NCI-H524 (cell line): ENCODE results near the gene PKD1.

Source experiments
- DNase-seq, 2 experiments: peaks; one replicate each; lab custom pipeline; 2025; lab: John Stamatoyannopoulos, UW

The PKD1 gene

DNA sequence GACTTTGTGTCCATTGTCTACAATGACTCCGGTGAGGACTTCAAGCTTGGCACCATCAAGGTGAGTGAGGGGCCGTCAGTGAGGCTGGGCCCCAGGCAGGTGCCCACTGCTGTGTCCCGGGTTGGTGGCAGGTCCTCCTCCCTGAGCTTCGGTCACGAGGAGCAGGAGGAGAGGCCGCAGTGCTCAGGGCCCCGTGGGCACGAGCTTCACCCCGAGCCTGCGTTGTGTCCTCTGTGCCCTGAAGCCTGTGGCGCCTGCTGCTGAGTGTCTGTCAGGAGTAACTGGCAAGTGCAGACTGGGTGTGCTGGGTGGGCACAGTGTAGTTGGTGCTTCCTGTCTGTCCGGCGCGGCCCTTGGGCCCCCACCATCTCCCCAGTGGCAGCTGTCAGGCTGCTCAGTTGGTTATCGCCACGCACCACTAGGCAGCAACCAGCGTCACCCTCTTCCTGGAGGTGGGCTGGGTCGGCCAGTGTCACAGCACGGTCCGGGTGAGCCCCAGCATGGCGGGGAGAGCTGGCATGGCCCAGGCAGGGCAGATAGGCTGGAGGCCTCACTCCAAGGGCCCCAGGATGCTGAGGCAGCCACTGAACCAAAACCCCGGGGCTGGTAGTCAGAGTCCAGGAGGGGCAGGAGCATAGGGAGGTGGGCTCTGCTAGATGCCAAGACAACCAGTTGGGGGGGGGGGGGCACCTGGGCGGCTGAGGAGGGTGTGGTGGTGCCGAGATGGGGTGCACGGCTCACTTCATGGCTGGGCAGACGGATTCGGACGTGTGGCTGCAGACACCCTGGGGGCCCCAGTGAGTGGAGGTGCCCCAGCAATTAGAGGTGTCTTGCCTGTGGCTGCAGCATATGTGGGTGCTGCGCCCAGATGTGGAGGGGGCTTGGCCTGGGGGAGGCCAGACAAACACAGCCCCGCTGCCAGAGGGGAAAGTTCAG lies 48.6 kb downstream of the PKD1 start:
- DNase-seq: no peak

DNA sequence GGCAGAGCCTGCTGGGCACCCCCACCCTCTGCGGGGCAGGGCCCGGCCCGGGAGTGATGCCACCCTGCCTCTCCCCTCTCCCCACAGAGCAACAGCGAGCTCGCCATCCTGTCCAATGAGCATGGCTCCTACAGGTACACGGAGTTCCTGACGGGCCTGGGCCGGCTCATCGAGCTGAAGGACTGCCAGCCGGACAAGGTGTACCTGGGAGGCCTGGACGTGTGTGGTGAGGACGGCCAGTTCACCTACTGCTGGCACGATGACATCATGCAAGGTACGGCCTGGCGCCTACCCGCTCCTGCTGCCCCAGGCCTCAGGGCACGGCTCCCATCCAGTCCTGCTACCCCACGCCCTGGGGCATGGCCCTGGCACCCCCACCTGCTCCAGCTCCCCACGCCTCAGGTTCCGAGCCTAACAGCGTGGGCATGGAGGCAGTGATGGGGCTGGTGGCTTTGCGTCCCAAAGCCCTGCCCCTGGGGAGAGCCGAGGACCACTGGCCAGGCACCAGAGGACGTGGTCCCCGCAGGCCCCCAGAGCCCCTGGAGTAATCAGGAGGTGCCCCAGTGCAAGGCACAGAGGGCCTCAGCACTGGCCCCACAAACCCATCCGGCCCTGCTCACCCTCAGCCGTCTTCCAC lies 49.5 kb downstream of the PKD1 start:
- no peak for DNase-seq

DNA sequence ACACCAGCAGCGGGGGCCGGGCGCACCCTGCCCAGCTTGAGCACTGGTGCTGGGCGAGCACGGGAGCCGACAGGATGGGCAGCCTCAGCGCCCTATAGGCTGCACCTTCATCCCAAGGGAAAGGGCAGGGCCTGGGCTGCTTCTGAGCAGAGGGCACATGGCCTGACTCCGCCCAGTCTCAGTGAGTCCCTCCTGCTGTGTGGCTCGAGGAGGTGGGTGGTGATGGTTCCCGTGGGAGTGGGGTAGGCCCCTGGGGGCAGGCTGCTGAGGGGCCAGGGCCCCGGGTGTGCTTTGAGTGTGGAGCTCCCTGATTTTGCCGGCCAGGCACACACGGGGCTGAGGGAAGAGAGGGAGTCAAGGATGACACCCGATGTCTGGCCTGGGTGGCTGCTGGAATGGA lies 50.0 kb downstream of the PKD1 start:
- no peak for DNase-seq

DNA sequence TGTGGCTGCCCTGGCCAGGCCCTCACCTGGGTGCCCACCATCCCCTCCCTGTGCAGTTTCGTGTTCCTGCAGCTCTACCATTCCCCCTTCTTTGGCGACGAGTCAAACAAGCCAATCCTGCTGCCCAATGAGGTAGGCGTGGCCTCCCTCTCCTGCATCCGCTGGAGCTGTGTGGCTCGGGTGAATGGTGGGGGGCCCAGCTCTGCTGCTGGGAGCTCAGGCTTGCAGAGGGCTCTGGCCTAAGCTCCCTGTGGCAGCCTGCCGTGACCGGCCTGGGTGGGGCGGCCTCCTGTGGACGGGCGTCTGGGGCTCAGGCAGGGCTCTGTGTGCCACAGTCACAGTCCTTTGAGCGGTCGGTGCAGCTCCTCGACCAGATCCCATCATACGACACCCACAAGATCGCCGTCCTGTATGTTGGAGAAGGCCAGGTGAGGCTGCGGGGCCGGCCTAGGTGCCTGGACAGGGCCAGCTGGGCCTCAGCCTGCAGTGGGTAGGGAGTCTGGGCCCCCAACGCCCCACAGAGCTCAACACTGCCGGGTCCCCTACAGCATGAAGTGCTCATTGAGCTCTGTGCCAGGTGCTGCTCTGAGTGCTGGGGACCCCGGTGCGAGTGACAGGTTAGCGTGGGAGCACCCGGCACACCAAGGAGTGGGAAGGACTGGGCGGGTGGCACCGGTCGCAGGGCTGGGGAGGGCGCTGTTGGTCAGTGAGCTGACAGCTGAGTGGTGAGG lies 50.6 kb downstream of the PKD1 start:
- DNase-seq: no peak

DNA sequence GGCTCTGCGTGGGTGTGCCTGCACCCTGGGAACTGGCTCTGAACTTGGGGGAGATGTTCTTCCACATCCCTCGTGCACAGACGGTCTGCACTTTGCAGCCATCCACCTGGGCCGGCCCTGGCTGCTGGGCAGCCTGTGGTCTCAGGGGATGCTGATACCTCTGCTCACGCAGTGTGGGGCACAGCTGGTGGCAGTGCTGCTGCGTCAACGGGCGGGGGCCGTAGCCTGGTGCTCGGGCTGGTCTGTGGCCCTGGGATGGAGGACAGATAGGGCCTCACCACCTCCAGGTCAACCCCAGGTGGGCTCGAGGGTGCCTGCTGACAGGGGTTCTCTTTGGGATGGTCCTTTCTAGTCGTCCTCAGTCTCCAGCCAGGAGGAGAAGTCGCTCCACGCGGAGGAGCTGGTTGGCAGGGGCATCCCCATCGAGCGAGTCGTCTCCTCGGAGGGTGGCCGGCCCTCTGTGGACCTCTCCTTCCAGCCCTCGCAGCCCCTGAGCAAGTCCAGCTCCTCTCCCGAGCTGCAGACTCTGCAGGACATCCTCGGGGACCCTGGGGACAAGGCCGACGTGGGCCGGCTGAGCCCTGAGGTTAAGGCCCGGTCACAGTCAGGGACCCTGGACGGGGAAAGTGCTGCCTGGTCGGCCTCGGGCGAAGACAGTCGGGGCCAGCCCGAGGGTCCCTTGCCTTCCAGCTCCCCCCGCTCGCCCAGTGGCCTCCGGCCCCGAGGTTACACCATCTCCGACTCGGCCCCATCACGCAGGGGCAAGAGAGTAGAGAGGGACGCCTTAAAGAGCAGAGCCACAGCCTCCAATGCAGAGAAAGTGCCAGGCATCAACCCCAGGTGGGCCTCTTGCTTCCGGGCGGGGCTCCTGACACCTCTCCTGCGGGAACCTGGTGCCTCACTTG lies 51.6 kb downstream of the PKD1 start:
- no peak for DNase-seq

DNA sequence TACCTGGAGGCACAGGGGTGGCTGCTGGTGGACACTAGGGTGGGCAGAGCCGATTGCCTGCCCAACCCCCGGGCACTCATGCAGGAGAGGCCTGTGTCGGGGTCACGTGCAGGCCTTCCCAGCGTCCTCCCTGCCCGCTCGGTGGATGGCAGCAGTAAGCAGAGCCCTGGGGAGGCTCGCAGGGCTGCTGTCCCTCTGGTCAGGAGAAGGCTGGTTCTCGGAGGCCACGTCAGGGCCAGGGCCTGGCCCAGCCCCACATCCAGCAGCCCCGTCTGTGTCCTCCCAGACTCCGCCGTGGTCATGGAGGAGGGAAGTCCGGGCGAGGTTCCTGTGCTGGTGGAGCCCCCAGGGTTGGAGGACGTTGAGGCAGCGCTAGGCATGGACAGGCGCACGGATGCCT lies 52.3 kb downstream of the PKD1 start:
- DNase-seq: no peak

DNA sequence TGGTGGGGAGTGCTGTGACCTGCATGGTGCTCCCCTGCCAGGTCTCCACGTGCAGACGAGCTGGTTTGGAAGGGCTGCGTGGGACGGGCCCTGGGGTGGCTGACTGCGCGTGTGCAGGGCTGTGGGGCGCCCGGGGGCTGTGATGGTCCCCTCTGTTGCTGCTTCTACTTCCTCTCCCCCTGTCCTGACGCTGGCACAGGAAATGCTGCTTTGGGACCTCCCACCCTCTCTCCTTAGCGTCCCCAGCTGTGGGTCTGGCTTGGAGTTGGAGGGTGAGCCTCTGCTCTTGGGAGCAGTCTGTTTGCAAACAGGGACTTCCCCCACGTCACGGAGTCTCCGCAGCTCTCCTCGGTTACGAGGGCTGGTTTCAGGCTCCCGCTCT lies 52.7 kb downstream of the PKD1 start:
- DNase-seq: no peak

DNA sequence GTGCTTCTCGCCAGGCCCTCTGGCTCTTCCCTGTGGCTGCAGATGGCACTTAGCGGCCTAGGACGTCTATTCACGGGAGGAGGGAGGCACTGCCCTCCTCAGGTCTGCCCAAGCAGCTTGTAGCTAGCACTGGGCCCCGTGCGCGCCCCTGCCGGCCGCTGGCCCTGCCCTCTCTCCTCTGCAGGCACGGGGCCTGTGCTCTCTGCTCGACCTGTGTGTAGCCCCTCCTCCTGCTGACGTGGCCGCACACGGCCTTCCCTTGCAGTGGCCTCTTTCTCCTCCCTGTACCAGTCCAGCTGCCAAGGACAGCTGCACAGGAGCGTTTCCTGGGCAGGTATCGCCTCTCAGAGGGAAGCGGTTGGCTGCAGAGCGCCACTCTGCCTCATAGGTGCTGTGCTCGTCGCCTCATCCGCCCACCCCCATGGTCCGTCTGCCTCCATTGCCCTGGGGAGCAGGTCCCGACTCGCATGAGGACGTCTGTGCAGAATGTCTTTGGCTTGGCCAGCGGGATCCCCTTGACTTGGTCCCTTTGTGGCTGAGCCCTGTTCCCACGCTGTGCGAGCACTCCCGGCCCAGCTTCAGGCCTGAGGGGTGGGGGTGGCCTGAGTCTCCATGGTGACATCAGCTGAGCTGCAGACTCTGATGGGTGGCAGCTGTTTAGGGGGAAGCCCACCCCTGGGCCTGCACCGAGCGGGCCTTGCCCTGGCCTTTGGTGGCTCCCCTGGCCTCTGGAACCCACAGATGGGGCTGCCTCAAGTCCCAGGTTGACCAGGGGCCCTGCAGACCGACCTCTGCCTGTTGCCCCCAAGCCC lies 53.3 kb downstream of the PKD1 start:
- no peak for DNase-seq

DNA sequence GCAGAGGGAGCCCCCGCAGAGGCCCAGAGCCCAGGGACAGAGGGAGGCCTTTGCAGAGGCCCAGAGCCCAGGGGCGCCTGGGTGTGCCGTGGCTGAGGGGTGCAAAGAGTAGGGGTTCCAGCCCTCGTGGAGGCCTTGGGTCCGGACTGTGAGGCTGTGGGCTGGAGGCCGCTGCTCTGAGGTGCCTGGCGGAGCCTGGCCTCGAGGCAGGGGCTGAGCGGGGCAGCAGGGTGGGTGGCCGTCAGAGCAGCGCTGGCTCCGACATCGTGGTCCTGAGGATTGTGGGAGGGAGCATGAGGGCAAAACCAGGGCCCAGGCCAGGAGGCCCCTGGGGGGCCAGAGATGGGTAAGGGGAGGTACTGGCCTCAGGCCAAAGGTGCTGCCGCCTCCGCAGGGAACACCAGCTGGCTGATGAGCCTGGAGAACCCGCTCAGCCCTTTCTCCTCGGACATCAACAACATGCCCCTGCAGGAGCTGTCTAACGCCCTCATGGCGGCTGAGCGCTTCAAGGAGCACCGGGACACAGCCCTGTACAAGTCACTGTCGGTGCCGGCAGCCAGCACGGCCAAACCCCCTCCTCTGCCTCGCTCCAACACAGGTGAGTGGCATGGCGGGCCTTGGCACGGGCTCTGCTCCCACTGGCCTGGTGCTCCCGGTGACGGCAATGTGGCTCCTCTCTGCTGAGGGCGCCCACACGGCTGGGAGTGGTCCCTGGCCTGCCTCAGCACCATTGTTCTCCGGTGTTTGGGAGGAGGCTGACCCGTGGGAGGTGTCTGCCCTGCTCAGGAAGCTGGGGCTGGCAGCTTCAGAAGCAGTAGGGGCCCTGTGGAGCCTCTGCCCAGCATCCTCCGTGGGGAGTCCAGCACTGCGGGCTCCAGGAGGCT lies 54.3 kb downstream of the PKD1 start:
- no peak for DNase-seq

DNA sequence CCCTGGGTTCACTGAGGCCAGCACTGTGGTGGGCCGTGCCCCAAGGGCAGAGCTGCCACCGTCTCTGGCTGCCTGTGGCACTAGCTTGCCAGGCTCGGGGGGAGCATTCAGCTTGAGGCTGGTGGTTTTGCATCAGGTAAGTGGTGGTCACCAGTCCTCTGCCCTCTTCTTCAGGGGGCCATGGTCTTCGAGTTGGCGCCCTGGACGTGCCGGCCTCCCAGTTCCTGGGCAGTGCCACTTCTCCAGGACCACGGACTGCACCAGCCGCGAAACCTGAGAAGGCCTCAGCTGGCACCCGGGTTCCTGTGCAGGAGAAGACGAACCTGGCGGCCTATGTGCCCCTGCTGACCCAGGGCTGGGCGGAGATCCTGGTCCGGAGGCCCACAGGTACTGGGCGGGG lies 55.7 kb downstream of the PKD1 start:
- DNase-seq: no peak

DNA sequence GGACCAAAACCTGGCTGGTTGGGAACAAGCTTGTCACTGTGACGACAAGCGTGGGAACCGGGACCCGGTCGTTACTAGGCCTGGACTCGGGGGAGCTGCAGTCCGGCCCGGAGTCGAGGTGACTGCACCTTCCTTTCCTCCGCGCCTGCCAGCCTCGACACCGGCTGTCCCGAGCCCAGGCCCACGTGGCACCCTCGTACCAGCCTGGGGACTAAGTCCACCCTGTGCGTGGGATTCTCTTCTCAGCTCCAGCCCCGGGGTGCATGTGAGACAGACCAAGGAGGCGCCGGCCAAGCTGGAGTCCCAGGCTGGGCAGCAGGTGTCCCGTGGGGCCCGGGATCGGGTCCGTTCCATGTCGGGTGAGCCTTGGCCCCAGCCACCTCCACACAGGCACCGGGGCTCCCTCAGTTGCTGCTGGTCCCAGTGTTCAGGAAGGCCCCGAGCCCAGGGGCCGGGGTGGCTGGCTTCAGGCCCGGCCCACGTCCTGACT lies 56.3 kb downstream of the PKD1 start:
- DNase-seq: no peak

DNA sequence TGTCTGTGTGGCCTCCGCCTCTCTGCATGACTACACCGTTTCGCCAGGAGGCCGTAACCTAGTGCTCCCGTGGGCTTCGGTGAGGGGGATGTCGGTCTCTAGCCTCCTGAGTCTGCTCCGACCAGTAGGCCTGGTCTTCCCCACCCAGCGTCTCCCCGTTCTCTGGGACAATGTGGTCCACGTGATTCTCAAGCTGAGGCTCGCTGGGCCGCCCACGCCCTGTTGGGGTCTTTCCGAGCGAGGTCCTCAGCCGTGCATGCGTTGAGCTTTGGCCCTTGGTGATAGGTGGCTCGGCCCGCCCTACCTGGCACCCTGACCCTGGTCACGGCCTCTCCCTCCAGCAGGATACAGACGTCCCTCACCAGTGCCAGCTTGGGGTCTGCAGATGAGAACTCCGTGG lies 57.0 kb downstream of the PKD1 start:
- no peak for DNase-seq

DNA sequence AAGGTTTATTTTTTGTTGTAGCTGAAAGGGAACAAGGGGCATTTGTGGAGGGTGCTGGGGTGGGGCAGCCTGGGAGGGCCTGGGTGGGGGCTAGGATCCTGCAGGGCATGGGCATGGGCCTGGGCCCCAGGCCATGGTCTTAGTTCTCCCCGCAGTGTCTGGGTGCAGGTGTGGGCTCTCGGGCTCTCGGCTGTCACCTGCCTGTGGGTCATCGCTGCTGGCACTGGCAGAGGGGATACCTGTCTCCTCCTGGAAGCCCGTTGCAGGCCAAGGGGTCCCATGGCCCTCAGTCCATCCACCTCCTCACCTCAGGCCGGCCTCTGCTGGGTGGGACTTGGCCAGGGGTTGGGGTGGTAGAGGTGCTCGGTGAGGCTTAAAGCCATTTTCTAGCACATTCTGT lies 57.6 kb downstream of the PKD1 start:
- DNase-seq: no peak

DNA sequence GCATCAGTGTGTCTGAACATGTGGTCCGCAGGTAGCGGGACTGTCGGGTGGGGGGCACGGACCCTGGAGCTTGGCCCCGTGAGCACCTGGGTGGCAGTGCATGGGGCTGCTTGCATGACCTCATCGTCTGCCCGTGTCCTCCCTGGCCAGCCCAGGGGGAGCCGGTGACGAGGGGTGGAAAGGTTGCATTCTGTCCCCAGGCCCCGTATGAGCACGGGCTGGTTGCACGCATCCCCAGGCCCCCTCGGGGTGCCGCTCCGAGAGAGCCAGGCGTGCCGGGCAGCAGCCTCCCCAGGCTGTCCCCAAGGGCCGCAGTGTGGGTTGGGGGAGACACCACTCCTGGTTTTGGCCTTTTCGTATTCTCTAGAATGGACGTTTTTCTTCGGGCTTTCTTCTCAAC lies 58.0 kb downstream of the PKD1 start:
- DNase-seq: no peak

DNA sequence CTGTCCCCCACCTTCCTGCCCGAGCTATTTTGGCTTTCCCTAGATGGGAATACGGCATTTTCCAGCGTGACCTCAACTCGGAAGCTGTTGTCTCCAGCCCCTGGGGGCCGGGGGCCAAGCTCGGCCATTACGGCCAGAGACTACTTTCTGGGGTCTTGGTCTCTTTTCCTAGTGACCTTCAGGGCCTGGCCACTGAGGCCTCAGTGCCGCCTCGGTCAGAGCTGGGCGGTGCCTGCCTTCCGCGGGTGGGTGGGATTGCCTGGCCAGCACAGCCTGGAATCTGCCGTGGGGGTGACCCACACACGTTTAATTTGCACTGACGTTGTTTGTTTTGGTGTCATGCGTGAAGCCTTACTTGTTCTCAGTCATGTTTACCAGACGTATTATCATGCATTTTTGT lies 58.7 kb downstream of the PKD1 start:
- DNase-seq: no peak

DNA sequence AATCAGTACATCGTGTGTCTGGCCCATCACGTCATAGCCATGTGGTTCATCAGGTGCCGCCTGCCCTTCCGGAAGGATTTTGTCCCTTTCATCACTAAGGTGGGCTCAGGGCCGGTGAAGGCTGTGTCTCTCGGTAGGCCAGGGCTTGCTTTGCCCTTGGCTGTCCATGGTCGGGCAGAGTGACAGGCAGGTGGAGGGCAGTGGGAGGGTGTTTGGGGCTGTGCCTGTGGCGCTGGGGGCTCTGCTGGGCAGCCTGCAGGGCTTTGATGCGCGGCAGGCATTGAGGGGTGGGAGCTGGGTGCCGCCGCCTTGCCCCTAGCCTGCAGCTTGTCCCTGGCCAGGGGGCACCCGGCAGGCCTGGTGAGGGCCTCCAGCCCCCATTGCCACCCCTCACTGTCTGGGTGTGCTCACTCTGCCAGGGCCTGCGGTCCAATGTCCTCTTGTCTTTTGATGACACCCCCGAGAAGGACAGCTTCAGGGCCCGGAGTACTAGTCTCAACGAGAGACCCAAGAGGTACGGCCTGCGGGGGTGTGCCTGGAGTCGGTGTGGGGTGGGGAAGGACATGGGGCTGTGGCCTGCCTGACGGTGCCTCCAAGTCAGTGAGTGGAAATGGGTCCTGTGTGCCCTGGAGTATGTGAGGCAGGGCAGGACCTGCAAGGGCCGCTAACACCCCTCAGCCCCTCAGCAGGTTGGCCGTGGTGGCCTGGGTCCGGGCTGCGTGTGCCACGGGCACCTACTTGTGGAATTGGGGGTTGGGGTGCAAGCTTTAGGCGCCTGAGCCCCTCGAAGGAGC lies 59.4 kb downstream of the PKD1 start:
- DNase-seq: no peak

DNA sequence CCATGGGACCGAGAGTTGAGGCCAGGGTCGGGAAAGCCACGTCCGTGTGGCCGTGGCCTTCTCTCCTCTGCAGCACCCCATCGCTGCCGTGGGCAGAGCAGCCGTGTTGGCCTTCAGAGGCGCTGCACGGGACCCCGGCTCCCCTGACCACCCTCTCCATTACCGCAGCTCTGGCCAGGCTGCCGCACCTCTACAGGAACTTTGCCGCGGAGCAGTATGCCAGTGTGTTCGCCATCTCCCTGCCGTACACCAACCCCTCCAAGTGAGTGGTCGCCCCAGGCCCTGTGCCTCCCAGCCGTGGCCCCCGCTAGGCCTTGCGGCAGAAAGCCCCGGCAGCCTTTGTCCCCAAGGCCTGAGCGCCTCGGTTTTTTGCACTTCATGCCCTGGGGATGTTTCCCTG lies 60.1 kb downstream of the PKD1 start:
- DNase-seq: no peak

DNA sequence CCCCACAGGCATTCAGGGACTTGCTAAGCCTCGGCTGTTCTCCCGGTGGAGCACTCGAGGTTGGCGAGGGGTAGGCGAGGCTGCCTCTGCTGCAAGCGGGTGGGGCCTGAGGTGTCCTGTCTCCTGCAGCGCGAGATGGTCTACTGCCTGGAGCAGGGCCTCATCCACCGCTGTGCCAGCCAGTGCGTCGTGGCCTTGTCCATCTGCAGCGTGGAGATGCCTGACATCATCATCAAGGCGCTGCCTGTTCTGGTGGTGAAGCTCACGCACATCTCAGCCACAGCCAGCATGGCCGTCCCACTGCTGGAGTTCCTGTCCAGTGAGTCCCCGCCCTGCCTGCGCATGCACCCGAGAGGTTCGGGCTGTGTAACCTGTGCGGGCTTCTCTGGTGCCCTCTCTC lies 61.6 kb downstream of the PKD1 start:
- no peak for DNase-seq

DNA sequence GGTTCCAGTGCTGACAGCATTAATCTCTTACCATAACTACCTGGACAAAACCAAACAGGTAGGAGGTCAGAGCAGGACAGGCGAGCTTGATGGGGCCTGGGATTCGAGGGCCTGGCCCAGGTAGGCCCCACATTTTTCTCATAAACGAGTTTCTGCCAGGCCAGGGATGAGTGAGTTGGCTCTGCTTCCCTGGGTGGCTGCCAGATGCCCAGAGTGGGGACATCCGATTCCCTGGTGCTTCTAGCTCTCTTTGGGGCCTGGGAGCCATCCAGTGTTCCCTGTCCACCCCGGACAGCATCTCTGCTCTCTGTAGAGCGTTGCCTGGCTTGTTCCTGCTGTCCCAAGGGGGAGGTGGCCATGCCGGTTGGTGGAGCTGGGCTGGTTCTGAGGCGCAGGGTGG lies 62.8 kb downstream of the PKD1 start:
- DNase-seq: no peak
